Bronchial epithelial cell (primary cell): ENCODE measurements around the gene DSPP. TPM values are rescaled to one million over a fixed set of nuclear protein-coding genes. Genes with fewer than 3 reads are reported as not detected.
"Not testable (repeated sequence)": the region's sequence is repeated elsewhere in the genome, so short reads cannot be mapped to it uniquely, and the experiment has no call there.

Source experiments
- DNase-seq: peaks from one replicate; pipeline ENCODE4 v3.0.0-alpha.2; 2010; ENCODE audit warnings: low read depth
- FAIRE-seq: peaks from 2 replicates; lab custom pipeline; 2011; peaks lifted over from hg19 to GRCh38; lab: Jason Lieb, UNC
- H3K27me3 ChIP-seq: 2 replicates; pipeline ENCODE4 v1.5.1; 2011; ENCODE audit warnings: low read length; ENCODE audit not compliant: control insufficient read depth, insufficient read depth
- H3K36me3 ChIP-seq: 2 replicates; pipeline ENCODE4 v1.5.1; 2011; ENCODE audit warnings: low read length; ENCODE audit not compliant: control insufficient read depth, insufficient read depth
- H3K4me3 ChIP-seq: 2 replicates; pipeline ENCODE4 v1.5.1; 2011; ENCODE audit warnings: mild to moderate bottlenecking, low read depth, low read length, control low read depth
- CTCF ChIP-seq: IDR thresholded peaks from 2 replicates; pipeline ENCODE4 v1.5.1; 2011; ENCODE audit warnings: mild to moderate bottlenecking, moderate library complexity, low read length, control low read depth, inconsistent platforms; ENCODE audit not compliant: insufficient read depth, severe bottlenecking
- total RNA-seq: library from RNA; depleted of rRNA; stranded (reverse); fragments of >200 nt; gene quantifications from 2 replicates; pipeline ENCODE4 v1.2.1, GENCODE V29; 2014

DSPP gene
- total RNA-seq, 1 donor from 2014 or later = not detected

- no peak for DNase-seq
- Histone ChIP-seq H3K4me3 (no peak overlapping the region), H3K27me3 (no peaks in the 10 kb centered on the region), H3K36me3 (no peaks in the 10 kb centered on the region)
- no peak for TF ChIP-seq CTCF
- FAIRE-seq = no peak
Observed at GRCh38 chr4:87570290-87570805, 38.0 kb upstream of the DSPP start.

GRCh38 chr4:87574376-87574775 is 34.0 kb upstream of the DSPP start:
- not testable (repeated sequence) for H3K36me3 ChIP-seq, DNase-seq, FAIRE-seq, H3K27me3 ChIP-seq, H3K4me3 ChIP-seq

GRCh38 chr4:87574996-87575395 is 33.3 kb upstream of the DSPP start:
- FAIRE-seq = no peak
- peak; percentile 89 for DNase-seq

GRCh38 chr4:87575408-87575807 is 32.9 kb upstream of the DSPP start:
- Histone ChIP-seq H3K36me3 (no peaks in the 10 kb centered on the region), H3K27me3 (no peaks in the 10 kb centered on the region), H3K4me3 (no peak overlapping the region)
- TF ChIP-seq CTCF = no peak
- FAIRE-seq (no peak), DNase-seq (no peak)

More at GRCh38 chr4:87574996-87575395, 33.3 kb upstream of the DSPP start:
- H3K36me3 ChIP-seq = no peaks in the 10 kb centered on the region
- H3K4me3 ChIP-seq = no peak overlapping the region
- no peak for TF ChIP-seq CTCF
- no peaks in the 10 kb centered on the region for H3K27me3 ChIP-seq

- no peaks in the 10 kb centered on the region for H3K27me3 ChIP-seq
- FAIRE-seq = no peak
- H3K36me3 ChIP-seq = no peaks in the 10 kb centered on the region
- no peak for TF ChIP-seq CTCF
- H3K4me3 ChIP-seq = no peak overlapping the region
- DNase-seq = no peak
Observed at GRCh38 chr4:87575983-87576382, 32.3 kb upstream of the DSPP start.

GRCh38 chr4:87579478-87579877 is 28.9 kb upstream of the DSPP start:
- no peaks in the 10 kb centered on the region for H3K36me3 ChIP-seq
- no peak for DNase-seq
- H3K4me3 ChIP-seq = no peak overlapping the region
- no peak for TF ChIP-seq CTCF
- no peaks in the 10 kb centered on the region for H3K27me3 ChIP-seq
- no peak for FAIRE-seq
